Esophagus squamous epithelium (tissue), 5 donors: ENCODE measurements around the gene LCP1. TPM values are rescaled to one million over a fixed set of nuclear protein-coding genes. Genes with fewer than 3 reads are reported as not detected.

Experiments
- DNase-seq: peaks from one replicate; lab custom pipeline; 2025; lab: John Stamatoyannopoulos, UW
- H3K27ac ChIP-seq, 4 donors: fragments of 200-600 bp; sonication (generic); one replicate each; pipeline ENCODE4 v1.5.1; 2016 to 2019; ENCODE audit warnings: mild to moderate bottlenecking in 1 of 4
- H3K27me3 ChIP-seq, 4 donors: fragments of 200-600 bp; sonication (generic); 1 replicate in 3 of 4; 2 replicates in 1 of 4; pipeline versions ENCODE4 v1.5.1 to v1.6.0; 2017 to 2021; ENCODE audit warnings: antibody characterized with exemption in 1 of 4
- H3K36me3 ChIP-seq, 3 donors: fragments of 200-600 bp; sonication (generic); one replicate each; pipeline ENCODE4 v1.5.1; 2016 to 2019
- H3K4me1 ChIP-seq, 3 donors: fragments of 200-600 bp; sonication (generic); one replicate each; pipeline ENCODE4 v1.5.1; 2017 to 2019
- H3K4me3 ChIP-seq, 4 donors: fragments of 200-600 bp; sonication (generic); 1 replicate in 3 of 4; 2 replicates in 1 of 4; pipeline ENCODE4 v1.5.1; 2016 to 2019; ENCODE audit warnings: mild to moderate bottlenecking in 2 of 4, moderate library complexity in 1 of 4
- H3K9me3 ChIP-seq, 3 donors: fragments of 200-600 bp; sonication (generic); one replicate each; pipeline ENCODE4 v1.5.1; 2016 to 2019
- POLR2A ChIP-seq, 4 donors: fragments of 450-650 bp; IDR thresholded peaks; one replicate each; pipeline ENCODE4 v1.6.1; 2017; ENCODE audit warnings: antibody characterized with exemption in 4 of 4, mild to moderate bottlenecking in 4 of 4, moderate library complexity in 3 of 4
- WGBS, 2 donors: methylation state at CpG; one replicate each; pipeline ENCODE4 v1.1.5; 2018; 5-methylcytosine and 5-hydroxymethylcytosine counted together
- intact Hi-C: fragments of 100-400 bp; cut with DNase I; formaldehyde crosslinking; loops from one replicate; pipeline ENCODE4 v1.15.0; 2022
- total RNA-seq, 4 donors: library from RNA; depleted of rRNA; stranded (reverse); fragments of >200 nt; gene quantifications; one replicate each; pipeline ENCODE4 v1.1.0, GENCODE V29; 2016
- TF ChIP-seq, protein P1 (sequence below), 6 experiments: fragments of 450-650 bp in 4 of 6; fragments of 200-600 bp in 2 of 6; sonication (generic) in 2 of 6; IDR thresholded peaks; one replicate each; pipeline ENCODE4 v1.5.1; 2016 to 2019; ENCODE audit warnings: antibody characterized with exemption in 6 of 6, mild to moderate bottlenecking in 4 of 6, moderate library complexity in 4 of 6
- donor health status: DM: yes; HTN: yes; CAD: no.

Gene LCP1
- total RNA-seq, 4 donors from 2014 or later, result 8.7 to 33.9 (median 21.9) TPM

GRCh38 chr13:46195016-46195415 is 13.0 kb upstream of the LCP1 start:
- WGBS, 2 donors, result 88 to 94% methylated on average over 1 of the region's 1 CpG
- H3K4me1 ChIP-seq, result no peaks in the 10 kb centered on the region
- H3K36me3 ChIP-seq, result no peaks in the 10 kb centered on the region
- H3K4me3 ChIP-seq, result no peak overlapping the region
- H3K27me3 ChIP-seq, result no peaks in the 10 kb centered on the region
- intact Hi-C loops, result no loop called here
- TF ChIP-seq, protein P1, sequence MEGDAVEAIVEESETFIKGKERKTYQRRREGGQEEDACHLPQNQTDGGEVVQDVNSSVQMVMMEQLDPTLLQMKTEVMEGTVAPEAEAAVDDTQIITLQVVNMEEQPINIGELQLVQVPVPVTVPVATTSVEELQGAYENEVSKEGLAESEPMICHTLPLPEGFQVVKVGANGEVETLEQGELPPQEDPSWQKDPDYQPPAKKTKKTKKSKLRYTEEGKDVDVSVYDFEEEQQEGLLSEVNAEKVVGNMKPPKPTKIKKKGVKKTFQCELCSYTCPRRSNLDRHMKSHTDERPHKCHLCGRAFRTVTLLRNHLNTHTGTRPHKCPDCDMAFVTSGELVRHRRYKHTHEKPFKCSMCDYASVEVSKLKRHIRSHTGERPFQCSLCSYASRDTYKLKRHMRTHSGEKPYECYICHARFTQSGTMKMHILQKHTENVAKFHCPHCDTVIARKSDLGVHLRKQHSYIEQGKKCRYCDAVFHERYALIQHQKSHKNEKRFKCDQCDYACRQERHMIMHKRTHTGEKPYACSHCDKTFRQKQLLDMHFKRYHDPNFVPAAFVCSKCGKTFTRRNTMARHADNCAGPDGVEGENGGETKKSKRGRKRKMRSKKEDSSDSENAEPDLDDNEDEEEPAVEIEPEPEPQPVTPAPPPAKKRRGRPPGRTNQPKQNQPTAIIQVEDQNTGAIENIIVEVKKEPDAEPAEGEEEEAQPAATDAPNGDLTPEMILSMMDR (IDR thresholded peaks at IDR 0.05), result no peak
- TF ChIP-seq POLR2A (IDR thresholded peaks at IDR 0.05), result no peak
- H3K9me3 ChIP-seq, result no peaks in the 10 kb centered on the region
- no peak overlapping the region for H3K27ac ChIP-seq
- DNase-seq, result no peak

- H3K4me1 ChIP-seq, result no peaks in the 10 kb centered on the region
- H3K4me3 ChIP-seq, result no peak overlapping the region
- no peaks in the 10 kb centered on the region for H3K36me3 ChIP-seq
- WGBS, 2 donors, result 33 to 41% methylated on average over 1 of the region's 1 CpG
- no peak overlapping the region for H3K27ac ChIP-seq
- intact Hi-C loops, result no loop called here
- H3K9me3 ChIP-seq, result no peaks in the 10 kb centered on the region
- no peaks in the 10 kb centered on the region for H3K27me3 ChIP-seq
- TF ChIP-seq, protein P1 (IDR thresholded peaks at IDR 0.05), result no peak
- no peak for DNase-seq
Measured at GRCh38 chr13:46192412-46192811, 10.4 kb upstream of the LCP1 start.

DNA sequence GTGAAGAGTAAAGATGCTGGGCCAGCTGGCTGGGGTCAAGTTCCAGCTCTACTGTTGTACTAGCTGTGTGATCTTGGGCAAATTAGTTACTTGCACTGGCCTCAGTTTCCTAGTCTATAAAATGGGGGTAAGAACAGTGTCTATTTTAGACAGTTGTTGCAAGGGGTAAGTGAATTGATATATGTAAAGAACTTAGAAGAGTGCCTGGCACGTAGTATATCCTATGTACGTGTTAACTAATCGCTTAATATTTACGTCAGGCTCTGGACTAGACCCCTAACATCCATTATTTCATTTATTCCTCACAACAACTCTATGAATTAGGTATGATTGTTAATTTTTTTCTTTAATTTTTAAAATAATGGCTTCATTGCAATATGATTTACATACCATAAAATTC is 3.7 kb upstream of the LCP1 start:
- no peak overlapping the region for H3K27ac ChIP-seq
- H3K4me1 ChIP-seq, result no peaks in the 10 kb centered on the region
- 85 to 93% methylated on average over 4 of the region's 4 CpGs for WGBS, 2 donors
- H3K4me3 ChIP-seq, result no peak overlapping the region
- DNase-seq, result no peak
- H3K27me3 ChIP-seq, result no peaks in the 10 kb centered on the region
- no peaks in the 10 kb centered on the region for H3K36me3 ChIP-seq
- no peaks in the 10 kb centered on the region for H3K9me3 ChIP-seq
- TF ChIP-seq, protein P1 (IDR thresholded peaks at IDR 0.05), result no peak
- intact Hi-C loops, result no loop called here

- Histone ChIP-seq H3K27me3 (no peaks in the 10 kb centered on the region), H3K36me3 (no peaks in the 10 kb centered on the region), H3K4me1 (no peaks in the 10 kb centered on the region), H3K9me3 (no peaks in the 10 kb centered on the region), H3K4me3 (no peak overlapping the region), H3K27ac (peak overlapping the region in 2 of 4 donors; percentile 47 to 67)
- intact Hi-C loops, result no loop called here
- no peak for DNase-seq
- no peak for TF ChIP-seq POLR2A (IDR thresholded peaks at IDR 0.05)
- TF ChIP-seq, protein P1 (IDR thresholded peaks at IDR 0.05), result peak in 5 of 6 experiments; percentile 20 to 63 (median 36)
- 32 to 38% methylated on average over 6 of the region's 6 CpGs for WGBS, 2 donors
Measured at GRCh38 chr13:46184277-46184699, 2.3 kb upstream of the LCP1 start.

GRCh38 chr13:46183018-46183946 is 1.3 kb upstream of the LCP1 start:
- Histone ChIP-seq H3K27ac (peak overlapping the region in 3 of 4 donors; percentile 42 to 67 (median 47)), H3K27me3 (no peaks in the 10 kb centered on the region), H3K4me1 (no peaks in the 10 kb centered on the region), H3K9me3 (no peaks in the 10 kb centered on the region), H3K36me3 (no peaks in the 10 kb centered on the region), H3K4me3 (no peak overlapping the region)
- intact Hi-C loops, result no loop called here
- TF ChIP-seq, protein P1 (IDR thresholded peaks at IDR 0.05), result no peak
- TF ChIP-seq POLR2A (IDR thresholded peaks at IDR 0.05), result no peak
- WGBS, 2 donors, result 49 to 63% methylated on average over 11 to 13 of the region's 15 CpGs
- DNase-seq, result no peak
